ENCODE measurements around the gene PARP6. TPM values are rescaled to one million over a fixed set of nuclear protein-coding genes. Genes with fewer than 3 reads are reported as not detected.

The PARP6 gene
- total RNA-seq, 2 experiments from 2014 or later = 48.7 to 50.1 TPM

DNA sequence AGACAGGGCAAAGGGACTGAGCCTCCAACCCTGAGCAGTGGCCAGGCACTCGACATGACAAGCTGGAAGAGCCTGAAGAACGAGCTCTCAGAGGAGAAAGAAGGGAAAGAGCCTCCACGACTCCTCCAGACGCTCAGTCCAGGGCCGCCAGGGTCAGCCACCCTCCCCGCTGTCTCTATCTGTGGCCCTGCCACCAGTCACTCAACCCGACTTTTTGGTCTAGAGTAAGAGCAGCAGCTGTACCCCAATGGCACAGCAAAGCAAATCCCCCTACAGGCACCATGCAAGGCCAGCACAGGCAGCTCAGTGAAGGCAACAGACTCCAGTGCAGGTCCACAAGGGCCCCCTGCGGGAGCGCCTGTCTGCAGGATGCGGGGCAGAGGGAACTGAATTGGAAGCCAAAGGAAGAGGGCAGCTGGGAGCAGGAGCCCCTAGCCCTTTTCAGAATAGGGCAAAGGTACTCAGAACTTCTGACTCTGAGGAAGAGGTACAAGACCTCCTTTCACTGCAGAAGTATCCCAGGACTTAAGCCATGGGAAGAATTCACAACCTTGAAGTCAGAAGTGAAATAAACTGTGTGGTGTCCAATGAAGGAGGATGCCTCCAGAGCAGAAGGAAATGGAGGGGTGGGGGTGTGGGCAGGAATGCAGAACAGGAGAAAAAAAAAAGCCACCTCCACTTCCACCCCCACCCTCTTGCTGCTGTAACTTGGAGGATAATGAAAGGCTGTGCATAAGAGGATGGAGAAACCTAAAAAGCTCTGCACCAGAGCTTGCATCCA, 66.3 kb downstream of the PARP6 start:
- H3K4me1 Mint-ChIP-seq (ENCODE audit: low read depth) = peaks cover 29% of the 10 kb centered on the region
- no peak overlapping the region for H3K4me3 Mint-ChIP-seq
- CTCF ChIA-PET = interaction anchor here (1.5 kb wide), 1 partner anchor 21 kb away, joined by 4 read pairs; no protein-coding TSS in a partner anchor
- peaks cover 99% of the 10 kb centered on the region for H3K36me3 Mint-ChIP-seq (ENCODE audit: low read depth)
- intact Hi-C loops (cut with micrococcal nuclease) = no loop called here
- DNase-seq (no peak), ATAC-seq (no peak)
- H3K27me3 Mint-ChIP-seq = no peaks in the 10 kb centered on the region
- TF ChIP-seq CTCF (IDR thresholded peaks at IDR 0.05) = no peak
- POLR2A ChIA-PET = interaction anchor here (2.9 to 3.5 kb wide), 3 partner anchors 7 to 22 kb away, joined by 15 to 24 read pairs (median 18); no protein-coding TSS in a partner anchor
- H3K27ac Mint-ChIP-seq = peak overlapping the region; percentile 30
- H3K9me3 Mint-ChIP-seq = no peaks in the 10 kb centered on the region

DNA sequence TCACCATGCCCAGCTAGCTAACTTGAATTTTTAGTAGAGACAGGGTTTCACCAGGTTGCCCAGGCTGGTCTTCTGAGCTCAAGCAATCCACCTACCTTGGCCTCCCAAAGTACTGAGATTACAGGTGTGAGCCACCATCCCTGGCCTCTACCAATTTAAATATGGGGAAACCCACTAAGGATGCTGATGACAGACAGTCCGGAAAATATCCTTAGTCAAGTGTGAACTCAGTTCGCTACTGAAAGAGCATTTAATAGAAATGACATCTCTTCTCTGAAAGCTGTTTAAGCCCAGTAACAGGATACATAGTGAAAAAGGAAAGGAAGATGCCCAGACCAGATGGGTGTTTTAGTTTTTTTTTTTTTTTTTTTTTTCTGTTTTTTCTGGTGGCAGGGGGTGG, 67.1 kb downstream of the PARP6 start:
- H3K4me1 Mint-ChIP-seq (ENCODE audit: low read depth) = peaks cover 29% of the 10 kb centered on the region
- H3K36me3 Mint-ChIP-seq (ENCODE audit: low read depth) = peaks cover 99% of the 10 kb centered on the region
- DNase-seq = no peak
- ChIA-PET CTCF (no interaction called here), POLR2A (interaction anchor here (3.5 kb wide), 1 partner anchor 15 kb away, joined by 15 read pairs; no protein-coding TSS in a partner anchor)
- peak overlapping the region; percentile 30 for H3K27ac Mint-ChIP-seq
- no peaks in the 10 kb centered on the region for H3K27me3 Mint-ChIP-seq
- H3K9me3 Mint-ChIP-seq = no peaks in the 10 kb centered on the region
- no peak for ATAC-seq
- intact Hi-C loops (cut with micrococcal nuclease) = no loop called here
- no peak for TF ChIP-seq CTCF (IDR thresholded peaks at IDR 0.05)
- H3K4me3 Mint-ChIP-seq = no peak overlapping the region

- ATAC-seq (no peak), DNase-seq (no peak)
- intact Hi-C loops (cut with micrococcal nuclease) = no loop called here
- no peak for TF ChIP-seq CTCF (IDR thresholded peaks at IDR 0.05)
- ChIA-PET CTCF (no interaction called here), POLR2A (interaction anchor here (1.2 to 1.7 kb wide), 4 partner anchors 12 to 69 kb away, joined by 3 to 4 read pairs (median 4); partner anchors contain the start of gene PARP6)
- peaks cover 99% of the 10 kb centered on the region for H3K36me3 Mint-ChIP-seq (ENCODE audit: low read depth)
- H3K27ac Mint-ChIP-seq = peak overlapping the region; percentile 59
- peaks cover 22% of the 10 kb centered on the region for H3K4me1 Mint-ChIP-seq (ENCODE audit: low read depth)
- no peaks in the 10 kb centered on the region for H3K9me3 Mint-ChIP-seq
- no peak overlapping the region for H3K4me3 Mint-ChIP-seq
- H3K27me3 Mint-ChIP-seq = no peaks in the 10 kb centered on the region
Measured at GRCh38 chr15:72203507-72203837, 68.9 kb downstream of the PARP6 start.

DNA sequence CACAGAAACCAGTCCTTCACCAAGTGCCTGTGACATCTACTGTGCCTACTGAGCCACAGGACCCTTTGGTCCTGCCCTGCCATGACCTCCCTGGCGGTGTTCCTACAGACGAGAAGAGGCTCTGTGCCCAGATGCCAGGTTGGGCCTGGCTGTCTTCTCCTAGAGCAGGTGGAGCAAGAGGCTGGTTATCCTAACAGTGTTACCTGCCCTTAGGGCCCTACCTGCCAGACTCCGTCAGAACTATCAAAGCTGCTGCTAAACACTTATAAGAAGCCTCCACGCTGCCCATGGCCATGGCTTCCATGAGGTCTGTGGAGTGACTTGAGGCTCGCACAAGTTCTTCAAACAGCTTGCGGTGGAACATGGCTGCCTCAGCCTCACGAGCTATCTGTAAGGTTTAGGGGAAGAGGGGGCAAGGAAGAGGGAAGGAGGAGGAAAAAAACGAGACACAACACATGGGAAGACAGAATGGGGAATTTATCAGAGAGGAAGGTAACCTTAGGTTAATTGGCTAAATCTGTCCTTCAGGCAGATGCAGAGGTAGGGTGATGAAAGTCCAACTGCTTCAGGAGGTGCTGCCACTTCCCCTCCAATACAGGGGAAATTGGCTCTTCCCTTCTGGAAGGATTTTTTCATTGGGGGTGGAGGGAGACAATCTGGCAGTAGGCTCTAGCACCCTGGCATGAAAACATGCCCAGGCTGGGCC, 69.4 kb downstream of the PARP6 start:
- POLR2A ChIA-PET = interaction anchor here (1.2 to 2.6 kb wide), 5 partner anchors 13 to 70 kb away, joined by 3 to 7 read pairs (median 4); partner anchors contain the start of gene PARP6
- peak overlapping the region; percentile 59 for H3K27ac Mint-ChIP-seq
- no peak for ATAC-seq
- H3K9me3 Mint-ChIP-seq = no peaks in the 10 kb centered on the region
- DNase-seq = no peak
- TF ChIP-seq CTCF (IDR thresholded peaks at IDR 0.05) = no peak
- intact Hi-C loops (cut with micrococcal nuclease) = no loop called here
- peaks cover 26% of the 10 kb centered on the region for H3K4me1 Mint-ChIP-seq (ENCODE audit: low read depth)
- peaks cover 2% of the 10 kb centered on the region for H3K27me3 Mint-ChIP-seq
- no peak overlapping the region for H3K4me3 Mint-ChIP-seq
- CTCF ChIA-PET = no interaction called here
- peaks cover 99% of the 10 kb centered on the region for H3K36me3 Mint-ChIP-seq (ENCODE audit: low read depth)
